ENCODE measurements around the gene SSUH2.
A peak's percentile ranks its signal among the peaks of the same experiment; 100 is the strongest.
"Not testable (repeated sequence)": the region's sequence is repeated elsewhere in the genome, so short reads cannot be mapped to it uniquely, and the experiment has no call there.

The SSUH2 gene

GRCh38 chr3:8644748-8645390, at the start of gene SSUH2:
TSS of gene SSUH2 (minus strand) at chr3:8644798. CDS start at chr3:8644758, 40 bp downstream.
- no peak for DNase-seq

- not testable (repeated sequence) for DNase-seq
Observed at GRCh38 chr3:8691295-8691694, 46.7 kb upstream of the SSUH2 start.

- not testable (repeated sequence) for DNase-seq
Observed at GRCh38 chr3:8684992-8685391, 40.4 kb upstream of the SSUH2 start.

- DNase-seq, result not testable (repeated sequence)
Observed at GRCh38 chr3:8682850-8683574, 38.4 kb upstream of the SSUH2 start.

- not testable (repeated sequence) for DNase-seq
Observed at GRCh38 chr3:8681881-8682538, 37.4 kb upstream of the SSUH2 start.

- no peak for DNase-seq
Observed at GRCh38 chr3:8681349-8681748, 36.8 kb upstream of the SSUH2 start.

- DNase-seq, result not testable (repeated sequence)
Observed at GRCh38 chr3:8679817-8680553, 35.4 kb upstream of the SSUH2 start.

GRCh38 chr3:8678751-8679150, 34.2 kb upstream of the SSUH2 start:
- no peak for DNase-seq

- DNase-seq, result not testable (repeated sequence)
Observed at GRCh38 chr3:8677258-8677657, 32.7 kb upstream of the SSUH2 start.

- not testable (repeated sequence) for DNase-seq
Observed at GRCh38 chr3:8675591-8675990, 31.0 kb upstream of the SSUH2 start.

- DNase-seq, result no peak
Observed at GRCh38 chr3:8673083-8673737, 28.6 kb upstream of the SSUH2 start.

GRCh38 chr3:8669019-8669418, 24.4 kb upstream of the SSUH2 start:
- DNase-seq, result no peak

- DNase-seq, result no peak
Observed at GRCh38 chr3:8668216-8668615, 23.6 kb upstream of the SSUH2 start.

GRCh38 chr3:8667463-8668091, 23.0 kb upstream of the SSUH2 start:
- DNase-seq, result no peak

GRCh38 chr3:8665407-8665896, 20.9 kb upstream of the SSUH2 start:
- DNase-seq, result no peak

GRCh38 chr3:8663177-8664061, 18.8 kb upstream of the SSUH2 start:
- DNase-seq, result peak; percentile 19

- DNase-seq, result no peak
Observed at GRCh38 chr3:8662594-8662993, 18.0 kb upstream of the SSUH2 start.

- no peak for DNase-seq
Observed at GRCh38 chr3:8660175-8661118, 15.8 kb upstream of the SSUH2 start.

- no peak for DNase-seq
Observed at GRCh38 chr3:8659242-8659641, 14.6 kb upstream of the SSUH2 start.
